ENCODE data around the gene WDR7. TPM values are rescaled to one million over a fixed set of nuclear protein-coding genes. Genes with fewer than 3 reads are reported as not detected.
A peak's percentile ranks its signal among the peaks of the same experiment; 100 is the strongest.

The WDR7 gene
- total RNA-seq, 2 experiments from 2014 or later: 18.0 to 19.5 TPM

DNA sequence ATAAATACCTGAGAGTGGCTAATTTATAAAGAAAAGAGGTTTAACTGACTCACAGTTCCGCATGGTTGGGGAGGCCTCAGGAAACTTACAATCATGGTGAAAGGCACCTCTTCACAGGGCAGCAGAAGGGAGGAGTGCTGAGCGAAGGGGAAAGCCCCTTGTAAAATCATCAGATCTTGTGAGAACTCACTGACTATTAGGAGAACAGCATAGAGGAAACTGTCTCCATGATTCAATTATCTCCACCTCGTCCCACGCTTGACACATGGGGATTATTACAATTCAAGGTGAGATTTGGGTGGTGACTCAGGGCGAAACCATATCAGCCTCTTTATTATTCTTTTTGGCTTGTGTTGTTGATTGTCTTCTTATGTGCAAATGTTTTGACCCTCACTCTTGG is 76.2 kb downstream of the WDR7 start:
- Mint-ChIP-seq H3K4me3 (no peak overlapping the region), H3K4me1 (ENCODE audit: low read depth) (peaks cover 16% of the 10 kb centered on the region), H3K36me3 (peaks cover 58% of the 10 kb centered on the region), H3K27ac (no peak overlapping the region), H3K9me3 (peaks cover 4% of the 10 kb centered on the region), H3K27me3 (no peaks in the 10 kb centered on the region)
- intact Hi-C loops (cut with micrococcal nuclease): no loop called here
- ChIA-PET CTCF (no interaction called here), POLR2A (interaction anchor here (0.9 kb wide), 1 partner anchor 15 kb away, joined by 3 read pairs; no protein-coding TSS in a partner anchor)
- DNase-seq: peak; percentile 51

DNA sequence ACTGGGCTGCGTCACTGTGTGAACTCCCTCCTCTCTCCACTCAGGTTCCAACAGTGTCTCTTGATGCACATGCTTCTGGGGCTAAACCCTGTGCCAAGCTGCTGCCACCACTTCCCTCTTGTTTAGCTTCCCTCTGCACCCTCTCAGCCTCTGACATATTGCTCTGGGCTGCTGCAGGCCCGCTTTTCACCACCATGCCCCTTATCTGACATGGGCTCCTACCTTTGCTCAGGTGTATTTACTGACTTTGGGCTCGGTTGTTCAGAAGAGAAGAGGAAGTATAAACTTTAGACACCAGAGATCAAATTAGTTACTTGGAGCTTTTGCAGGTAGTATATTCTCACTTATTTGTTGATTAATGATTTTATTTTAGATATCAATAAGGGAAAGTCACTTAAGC is 77.6 kb downstream of the WDR7 start:
- H3K36me3 Mint-ChIP-seq: peaks cover 52% of the 10 kb centered on the region

DNA sequence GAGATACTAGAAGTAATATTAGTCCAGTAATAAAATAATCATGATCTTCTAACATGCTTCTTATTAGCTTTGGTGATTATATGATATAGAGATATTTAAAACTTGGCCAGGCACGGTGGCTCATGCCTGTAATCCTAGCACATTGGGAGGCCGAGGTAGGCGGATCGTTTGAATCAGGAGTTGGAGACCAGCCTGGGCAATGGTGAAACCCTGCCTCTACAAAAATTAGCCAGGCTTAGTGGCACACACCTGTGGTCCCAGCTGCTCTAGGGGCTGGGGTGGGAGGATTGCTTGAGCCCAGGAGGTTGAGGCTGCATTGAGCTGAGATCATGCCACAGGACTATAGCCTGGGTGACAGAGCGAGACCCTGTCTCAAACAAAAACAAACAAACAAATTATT is 87.0 kb downstream of the WDR7 start:
- Mint-ChIP-seq H3K4me1 (ENCODE audit: low read depth) (peaks cover 5% of the 10 kb centered on the region), H3K4me3 (no peak overlapping the region), H3K9me3 (no peaks in the 10 kb centered on the region), H3K27ac (no peak overlapping the region), H3K36me3 (peaks cover 14% of the 10 kb centered on the region), H3K27me3 (no peaks in the 10 kb centered on the region)
- intact Hi-C loops (cut with micrococcal nuclease): no loop called here
- ChIA-PET POLR2A (no interaction called here), CTCF (no interaction called here)
- DNase-seq: no peak

More for the DNA sequence above, 77.6 kb downstream of the WDR7 start:
- intact Hi-C loops (cut with micrococcal nuclease): no loop called here
- ChIA-PET CTCF (no interaction called here), POLR2A (no interaction called here)
- H3K4me1 Mint-ChIP-seq (ENCODE audit: low read depth): peaks cover 16% of the 10 kb centered on the region
- no peak overlapping the region for H3K4me3 Mint-ChIP-seq
- H3K27me3 Mint-ChIP-seq: no peaks in the 10 kb centered on the region
- no peak overlapping the region for H3K27ac Mint-ChIP-seq
- no peak for DNase-seq
- H3K9me3 Mint-ChIP-seq: peaks cover 4% of the 10 kb centered on the region

- H3K27ac Mint-ChIP-seq: no peak overlapping the region
- H3K4me3 Mint-ChIP-seq: no peak overlapping the region
- no peaks in the 10 kb centered on the region for H3K27me3 Mint-ChIP-seq
- peaks cover 8% of the 10 kb centered on the region for H3K36me3 Mint-ChIP-seq
- intact Hi-C loops (cut with micrococcal nuclease): loop anchor here (10.0 kb wide), 1 partner anchor 265 kb away; no protein-coding TSS in a partner anchor
- DNase-seq: no peak
- no peaks in the 10 kb centered on the region for H3K9me3 Mint-ChIP-seq
- ChIA-PET POLR2A (no interaction called here), CTCF (interaction anchor here (1.3 kb wide), 1 partner anchor 37 kb away, joined by 3 read pairs; no protein-coding TSS in a partner anchor)
- H3K4me1 Mint-ChIP-seq (ENCODE audit: low read depth): peaks cover 5% of the 10 kb centered on the region
Measured at GRCh38 chr18:56739731-56740130, 88.6 kb downstream of the WDR7 start.

- DNase-seq: no peak
- Mint-ChIP-seq H3K27me3 (no peaks in the 10 kb centered on the region), H3K36me3 (no peaks in the 10 kb centered on the region), H3K4me1 (ENCODE audit: low read depth) (peaks cover 7% of the 10 kb centered on the region), H3K27ac (no peak overlapping the region), H3K9me3 (no peaks in the 10 kb centered on the region), H3K4me3 (no peak overlapping the region)
- intact Hi-C loops (cut with micrococcal nuclease): loop anchor here (10.0 kb wide), 1 partner anchor 264 kb away; no protein-coding TSS in a partner anchor
- ChIA-PET POLR2A (no interaction called here), CTCF (no interaction called here)
Measured at GRCh38 chr18:56740645-56741044, 89.5 kb downstream of the WDR7 start.

DNA sequence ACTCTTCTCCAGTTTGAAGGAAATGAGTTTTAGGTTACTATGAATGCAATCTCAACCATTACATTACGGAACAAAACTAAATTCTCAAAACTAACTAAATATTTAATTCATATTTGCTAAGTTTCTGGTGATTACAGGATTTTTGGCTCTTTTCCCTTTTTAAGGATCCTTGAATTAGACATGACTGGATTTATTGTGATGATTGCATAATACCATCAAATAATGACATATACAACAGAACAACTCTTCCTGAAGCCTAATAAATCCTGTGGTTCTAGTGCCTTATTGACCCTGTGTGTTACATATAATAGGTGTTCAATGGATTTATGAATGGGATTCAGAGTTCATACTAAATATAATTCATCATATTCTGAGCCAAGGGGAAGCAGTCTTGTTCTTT is 90.5 kb downstream of the WDR7 start:
- Mint-ChIP-seq H3K36me3 (no peaks in the 10 kb centered on the region), H3K27ac (no peak overlapping the region), H3K27me3 (no peaks in the 10 kb centered on the region), H3K4me3 (no peak overlapping the region), H3K9me3 (no peaks in the 10 kb centered on the region), H3K4me1 (ENCODE audit: low read depth) (peaks cover 12% of the 10 kb centered on the region)
- ChIA-PET POLR2A (no interaction called here), CTCF (no interaction called here)
- intact Hi-C loops (cut with micrococcal nuclease): loop anchor here (10.0 kb wide), 1 partner anchor 263 kb away; no protein-coding TSS in a partner anchor
- DNase-seq: no peak

DNA sequence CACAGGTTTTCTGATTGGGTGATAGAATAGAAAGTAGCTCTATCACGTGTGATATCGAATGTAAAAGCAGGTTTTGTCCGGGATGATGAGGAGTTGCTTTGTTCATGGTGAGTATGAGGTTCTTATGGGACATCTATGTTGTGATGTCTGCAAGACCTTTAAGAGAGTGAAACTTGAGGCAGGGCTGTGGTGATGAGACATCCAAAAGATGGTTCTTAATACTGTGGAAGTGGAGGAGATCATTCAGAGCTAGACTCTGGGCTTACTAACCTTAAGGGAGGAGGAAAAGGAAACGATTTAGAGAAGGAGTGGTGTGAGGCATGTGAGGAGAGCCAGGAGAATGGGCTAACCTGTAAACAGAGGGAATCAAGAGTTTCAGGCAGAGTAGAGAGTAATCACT is 92.0 kb downstream of the WDR7 start:
- POLR2A ChIA-PET: interaction anchor here (1.0 kb wide), 1 partner anchor 16 kb away, joined by 3 read pairs; no protein-coding TSS in a partner anchor
- no peaks in the 10 kb centered on the region for H3K9me3 Mint-ChIP-seq
- H3K4me1 Mint-ChIP-seq (ENCODE audit: low read depth): peaks cover 26% of the 10 kb centered on the region
- CTCF ChIA-PET: interaction anchor here (0.9 kb wide), 1 partner anchor 34 kb away, joined by 3 read pairs; no protein-coding TSS in a partner anchor
- no peak for DNase-seq
- H3K27ac Mint-ChIP-seq: no peak overlapping the region
- intact Hi-C loops (cut with micrococcal nuclease): loop anchor here (10.0 kb wide), 1 partner anchor 262 kb away; no protein-coding TSS in a partner anchor
- H3K36me3 Mint-ChIP-seq: no peaks in the 10 kb centered on the region
- H3K27me3 Mint-ChIP-seq: no peaks in the 10 kb centered on the region
- H3K4me3 Mint-ChIP-seq: no peak overlapping the region

GRCh38 chr18:56747032-56747658 is 96.0 kb downstream of the WDR7 start:
- intact Hi-C loops (cut with micrococcal nuclease): loop anchor here (5.0 to 10.0 kb wide), 2 partner anchors 258 to 690 kb away; partner anchors contain the start of gene ONECUT2
- H3K4me3 Mint-ChIP-seq: no peak overlapping the region
- ChIA-PET POLR2A (no interaction called here), CTCF (interaction anchor here (0.8 to 1.2 kb wide), 6 partner anchors 10 to 811 kb away, joined by 3 to 5 read pairs (median 3); no protein-coding TSS in a partner anchor)
- H3K9me3 Mint-ChIP-seq: no peaks in the 10 kb centered on the region
- H3K27ac Mint-ChIP-seq: peak overlapping the region; percentile 25
- DNase-seq: no peak
- peaks cover 26% of the 10 kb centered on the region for H3K4me1 Mint-ChIP-seq (ENCODE audit: low read depth)
- no peaks in the 10 kb centered on the region for H3K27me3 Mint-ChIP-seq
- no peaks in the 10 kb centered on the region for H3K36me3 Mint-ChIP-seq

DNA sequence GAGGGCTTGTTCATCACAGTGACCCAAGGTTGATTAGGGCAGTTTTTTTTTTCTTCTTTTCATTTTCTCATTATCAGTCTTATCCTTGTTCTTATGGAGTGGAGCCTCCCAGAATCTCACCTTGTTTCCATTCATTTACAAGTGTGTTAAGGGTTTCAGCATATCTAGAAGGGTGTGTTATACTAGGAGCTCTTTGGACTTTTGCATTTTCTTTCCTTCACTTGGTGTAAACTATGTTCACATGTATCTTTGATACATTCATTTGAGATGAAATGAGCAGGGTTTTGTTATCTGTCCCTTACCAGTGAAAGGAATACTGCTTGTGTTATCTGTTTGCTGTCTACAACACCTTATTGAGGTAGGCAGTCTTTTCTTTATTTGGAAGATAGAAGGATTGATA is 96.7 kb downstream of the WDR7 start:
- no peak for DNase-seq
- Mint-ChIP-seq H3K27me3 (no peaks in the 10 kb centered on the region), H3K27ac (no peak overlapping the region), H3K4me1 (ENCODE audit: low read depth) (peaks cover 26% of the 10 kb centered on the region), H3K36me3 (no peaks in the 10 kb centered on the region), H3K9me3 (no peaks in the 10 kb centered on the region), H3K4me3 (no peak overlapping the region)
- ChIA-PET POLR2A (no interaction called here), CTCF (interaction anchor here (0.9 to 1.2 kb wide), 2 partner anchors 33 to 810 kb away, joined by 3 read pairs; no protein-coding TSS in a partner anchor)
- intact Hi-C loops (cut with micrococcal nuclease): loop anchor here (1.0 to 10.0 kb wide), 3 partner anchors 257 to 814 kb away; partner anchors contain the start of gene ONECUT2

DNA sequence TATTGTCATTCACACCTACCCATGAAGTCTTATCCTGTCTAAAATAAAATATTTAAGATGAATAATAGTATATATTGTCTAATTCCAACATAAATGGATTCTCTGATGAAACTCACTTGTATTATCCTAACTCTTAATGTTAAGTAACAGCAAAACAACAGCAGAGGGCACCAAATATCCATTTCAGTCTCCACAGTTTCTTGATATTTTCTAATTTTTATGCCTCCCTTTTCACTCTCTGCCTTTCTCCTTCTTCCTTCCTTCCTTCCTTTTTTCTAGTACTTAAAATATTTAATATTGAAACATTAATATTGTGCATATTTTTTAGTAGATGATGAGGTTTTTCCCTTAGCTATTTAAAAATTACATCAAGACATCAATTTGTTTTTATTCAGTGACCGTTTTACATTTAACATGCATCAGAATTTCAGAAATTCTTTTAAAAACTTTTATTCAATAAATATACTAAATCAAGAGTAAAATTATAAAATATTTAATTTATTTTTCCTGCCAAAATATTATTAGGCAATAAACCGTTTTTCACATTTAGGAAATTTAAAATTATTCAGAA is 97.6 kb downstream of the WDR7 start:
- Mint-ChIP-seq H3K9me3 (no peaks in the 10 kb centered on the region), H3K27ac (no peak overlapping the region), H3K27me3 (no peaks in the 10 kb centered on the region), H3K4me1 (ENCODE audit: low read depth) (peaks cover 26% of the 10 kb centered on the region), H3K36me3 (no peaks in the 10 kb centered on the region), H3K4me3 (no peak overlapping the region)
- intact Hi-C loops (cut with micrococcal nuclease): loop anchor here (1.0 to 10.0 kb wide), 3 partner anchors 256 to 814 kb away; partner anchors contain the start of gene ONECUT2
- ChIA-PET POLR2A (no interaction called here), CTCF (interaction anchor here (0.9 to 1.2 kb wide), 3 partner anchors 691 to 813 kb away, joined by 3 to 5 read pairs (median 3); no protein-coding TSS in a partner anchor)
- DNase-seq: no peak

- H3K4me3 Mint-ChIP-seq: no peak overlapping the region
- intact Hi-C loops (cut with micrococcal nuclease): no loop called here
- no peaks in the 10 kb centered on the region for H3K27me3 Mint-ChIP-seq
- H3K4me1 Mint-ChIP-seq (ENCODE audit: low read depth): no peaks in the 10 kb centered on the region
- POLR2A ChIA-PET: no interaction called here
- peaks cover 12% of the 10 kb centered on the region for H3K36me3 Mint-ChIP-seq
- DNase-seq: no peak
- H3K9me3 Mint-ChIP-seq: no peaks in the 10 kb centered on the region
- CTCF ChIA-PET: interaction anchor here (0.7 kb wide), 1 partner anchor 10 kb away, joined by 5 read pairs; no protein-coding TSS in a partner anchor
- no peak overlapping the region for H3K27ac Mint-ChIP-seq
Measured at GRCh38 chr18:56756966-56757365, 105.8 kb downstream of the WDR7 start.

- no peak overlapping the region for H3K27ac Mint-ChIP-seq
- DNase-seq: no peak
- intact Hi-C loops (cut with micrococcal nuclease): no loop called here
- CTCF ChIA-PET: no interaction called here
- peaks cover 19% of the 10 kb centered on the region for H3K36me3 Mint-ChIP-seq
- no peaks in the 10 kb centered on the region for H3K4me1 Mint-ChIP-seq (ENCODE audit: low read depth)
- no peaks in the 10 kb centered on the region for H3K9me3 Mint-ChIP-seq
- POLR2A ChIA-PET: no interaction called here
- no peaks in the 10 kb centered on the region for H3K27me3 Mint-ChIP-seq
- no peak overlapping the region for H3K4me3 Mint-ChIP-seq
Measured at GRCh38 chr18:56770097-56770496, 118.9 kb downstream of the WDR7 start.

All from activated CD4-positive, alpha-beta memory T cell treated with anti-CD3 and anti-CD28 coated beads for 36 hours (primary cell).